ENCODE data around the gene ADGRV1. TPM values are rescaled to one million over a fixed set of nuclear protein-coding genes. Genes with fewer than 3 reads are reported as not detected.

The ADGRV1 gene
- total RNA-seq, 4 donors from 2014 or later = 6.0 to 37.0 (median 10.6) TPM

DNA sequence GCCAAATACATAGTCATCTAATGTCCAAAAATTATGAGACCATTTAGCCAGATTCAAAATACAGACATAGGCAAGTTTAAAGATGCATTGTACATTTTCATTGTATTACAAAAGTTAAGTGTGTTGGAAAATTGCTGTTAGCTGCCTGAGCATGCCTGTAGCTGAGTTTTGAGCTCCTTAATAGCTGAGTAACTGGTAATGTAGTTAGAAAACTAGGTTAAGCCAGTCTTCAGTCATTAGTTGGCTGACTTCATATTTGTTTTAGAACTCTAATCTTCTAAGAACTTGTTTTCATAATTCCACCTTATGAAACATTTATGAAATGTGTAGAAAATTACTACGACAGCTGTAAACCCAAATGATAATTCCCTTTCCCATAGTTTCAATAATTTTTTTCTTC is 531.2 kb downstream of the ADGRV1 start:
- no peak for TF ChIP-seq EP300 (IDR thresholded peaks at IDR 0.05; ENCODE audit: low read depth)
- TF ChIP-seq, protein P1, sequence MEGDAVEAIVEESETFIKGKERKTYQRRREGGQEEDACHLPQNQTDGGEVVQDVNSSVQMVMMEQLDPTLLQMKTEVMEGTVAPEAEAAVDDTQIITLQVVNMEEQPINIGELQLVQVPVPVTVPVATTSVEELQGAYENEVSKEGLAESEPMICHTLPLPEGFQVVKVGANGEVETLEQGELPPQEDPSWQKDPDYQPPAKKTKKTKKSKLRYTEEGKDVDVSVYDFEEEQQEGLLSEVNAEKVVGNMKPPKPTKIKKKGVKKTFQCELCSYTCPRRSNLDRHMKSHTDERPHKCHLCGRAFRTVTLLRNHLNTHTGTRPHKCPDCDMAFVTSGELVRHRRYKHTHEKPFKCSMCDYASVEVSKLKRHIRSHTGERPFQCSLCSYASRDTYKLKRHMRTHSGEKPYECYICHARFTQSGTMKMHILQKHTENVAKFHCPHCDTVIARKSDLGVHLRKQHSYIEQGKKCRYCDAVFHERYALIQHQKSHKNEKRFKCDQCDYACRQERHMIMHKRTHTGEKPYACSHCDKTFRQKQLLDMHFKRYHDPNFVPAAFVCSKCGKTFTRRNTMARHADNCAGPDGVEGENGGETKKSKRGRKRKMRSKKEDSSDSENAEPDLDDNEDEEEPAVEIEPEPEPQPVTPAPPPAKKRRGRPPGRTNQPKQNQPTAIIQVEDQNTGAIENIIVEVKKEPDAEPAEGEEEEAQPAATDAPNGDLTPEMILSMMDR (IDR thresholded peaks at IDR 0.05) = no peak
- no peak for TF ChIP-seq POLR2AphosphoS5 (IDR thresholded peaks at IDR 0.05)
- TF ChIP-seq POLR2A (IDR thresholded peaks at IDR 0.05) = no peak
- Histone ChIP-seq H3K9me3 (no peaks in the 10 kb centered on the region), H3K4me1 (no peaks in the 10 kb centered on the region), H3K27ac (no peak overlapping the region), H3K4me3 (no peak overlapping the region), H3K27me3 (no peaks in the 10 kb centered on the region), H3K36me3 (no peaks in the 10 kb centered on the region)
- in situ Hi-C loops (cut with MboI; ENCODE audit: low pct_ligation_motif_present in 1 of 4, low pct_unique_long_range_greater_than_20kb in 1 of 4, low sequenced_read_pairs in 3 of 4) (loop anchor here in 3 of 4 donors (10.0 to 25.0 kb wide), 3 partner anchors 152 to 227 kb away; no protein-coding TSS in a partner anchor), intact Hi-C loops (cut with DNase I; ENCODE audit: low total_unique reads) (loop anchor here (5.0 kb wide), 1 partner anchor 157 kb away; no protein-coding TSS in a partner anchor)
- 86 to 89% methylated on average over 1 of the region's 1 CpG for WGBS, 2 donors (ENCODE audit: low coverage in 1 of 2)
- DNase-seq = no peak

DNA sequence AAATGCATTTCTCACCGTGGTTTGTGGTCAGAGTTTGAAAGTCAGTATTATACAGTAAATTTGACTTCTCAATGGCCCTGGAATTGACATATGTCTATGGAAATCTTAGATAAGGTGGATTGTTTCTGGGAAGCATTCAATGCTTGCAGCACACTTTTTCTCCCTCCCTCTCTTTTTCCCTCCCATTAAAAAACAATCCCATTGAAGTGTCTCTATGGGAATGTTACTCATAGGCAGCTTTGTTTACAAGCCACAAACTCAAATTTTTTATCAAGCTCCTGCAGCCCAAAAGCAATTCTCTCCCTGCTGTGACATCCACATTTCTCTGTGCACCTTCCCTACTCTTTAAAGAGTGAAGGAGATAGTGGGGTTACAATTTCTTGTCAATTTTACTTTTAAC is 532.4 kb downstream of the ADGRV1 start:
- no peak for DNase-seq
- WGBS, 2 donors (ENCODE audit: low coverage in 1 of 2) = 52 to 55% methylated on average over 1 of the region's 1 CpG
- in situ Hi-C loops (cut with MboI; ENCODE audit: low pct_ligation_motif_present in 1 of 4, low pct_unique_long_range_greater_than_20kb in 1 of 4, low sequenced_read_pairs in 3 of 4) = loop anchor here in 3 of 4 donors (10.0 to 25.0 kb wide), 3 partner anchors 154 to 229 kb away; no protein-coding TSS in a partner anchor
- intact Hi-C loops (cut with DNase I; ENCODE audit: low total_unique reads) = loop anchor here (5.0 kb wide), 1 partner anchor 159 kb away; no protein-coding TSS in a partner anchor
- H3K27ac ChIP-seq = no peak overlapping the region
- H3K4me3 ChIP-seq = no peak overlapping the region
- TF ChIP-seq POLR2A (IDR thresholded peaks at IDR 0.05) (no peak), EP300 (IDR thresholded peaks at IDR 0.05; ENCODE audit: low read depth) (no peak), POLR2AphosphoS5 (IDR thresholded peaks at IDR 0.05) (no peak)
- TF ChIP-seq, protein P1 (IDR thresholded peaks at IDR 0.05) = no peak
- no peaks in the 10 kb centered on the region for H3K9me3 ChIP-seq
- H3K36me3 ChIP-seq = no peaks in the 10 kb centered on the region
- H3K4me1 ChIP-seq = no peaks in the 10 kb centered on the region
- H3K27me3 ChIP-seq = no peaks in the 10 kb centered on the region

DNA sequence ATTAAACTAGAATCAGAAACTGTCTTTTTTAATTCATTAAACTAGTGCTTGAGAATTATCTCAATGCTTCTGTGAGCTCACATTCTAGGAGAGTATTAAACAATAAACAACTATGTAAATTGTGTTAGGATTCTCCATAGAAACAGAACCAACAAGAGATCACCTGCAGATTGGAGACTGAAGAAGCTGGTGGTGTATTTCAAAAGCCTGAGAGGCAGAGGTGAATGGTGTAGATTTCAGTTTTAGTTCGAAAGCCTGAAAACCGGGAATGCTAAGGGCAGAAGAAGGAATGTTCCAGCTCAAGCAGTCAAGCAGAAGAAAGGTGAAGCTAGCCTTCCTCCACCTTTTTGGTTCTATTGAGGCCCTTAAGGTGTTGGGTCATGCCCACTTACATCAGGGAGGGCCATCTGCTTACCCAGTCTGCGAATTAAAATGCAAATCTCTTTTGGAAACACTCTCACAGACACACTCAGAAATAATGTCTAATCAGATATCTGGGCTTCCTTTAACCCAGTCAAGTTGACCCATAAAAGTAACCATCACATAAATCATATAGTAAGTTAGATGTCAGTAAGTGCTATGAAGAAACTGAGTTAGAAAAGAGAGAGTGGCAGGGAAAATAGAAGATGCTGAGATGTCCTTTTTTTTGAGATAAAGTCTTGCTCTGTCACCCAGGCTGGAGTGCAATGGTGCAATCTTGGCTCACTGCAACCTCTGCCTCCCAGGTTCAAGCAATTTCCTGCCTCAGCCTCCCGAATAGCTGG is 533.1 kb downstream of the ADGRV1 start:
- in situ Hi-C loops (cut with MboI; ENCODE audit: low pct_ligation_motif_present in 1 of 4, low pct_unique_long_range_greater_than_20kb in 1 of 4, low sequenced_read_pairs in 3 of 4) = loop anchor here in 3 of 4 donors (10.0 to 25.0 kb wide), 3 partner anchors 154 to 229 kb away; no protein-coding TSS in a partner anchor
- Histone ChIP-seq H3K4me1 (peaks cover 0 to 5% (median 0%) of the 10 kb centered on the region in 4 donors), H3K9me3 (no peaks in the 10 kb centered on the region), H3K27ac (no peak overlapping the region), H3K27me3 (no peaks in the 10 kb centered on the region), H3K36me3 (no peaks in the 10 kb centered on the region), H3K4me3 (no peak overlapping the region)
- no peak for DNase-seq
- intact Hi-C loops (cut with DNase I; ENCODE audit: low total_unique reads) = loop anchor here (5.0 kb wide), 1 partner anchor 159 kb away; no protein-coding TSS in a partner anchor
- 82 to 92% methylated on average over 4 of the region's 4 CpGs for WGBS, 2 donors (ENCODE audit: low coverage in 1 of 2)
- TF ChIP-seq POLR2A (IDR thresholded peaks at IDR 0.05) = no peak
- no peak for TF ChIP-seq EP300 (IDR thresholded peaks at IDR 0.05; ENCODE audit: low read depth)
- TF ChIP-seq POLR2AphosphoS5 (IDR thresholded peaks at IDR 0.05) = no peak
- TF ChIP-seq, protein P1 (IDR thresholded peaks at IDR 0.05) = no peak
